SU-DHL-6 (cell line): ENCODE results near the gene MAP3K4.

Source experiments
- EZH2phosphoT487 ChIP-seq: fragments of 200-600 bp; sonication (generic), shearing (Covaris generic); conservative IDR thresholded peaks from 2 replicates; pipeline ENCODE4 v1.6.1; 2018; ENCODE audit warnings: mild to moderate bottlenecking, antibody characterized with exemption, low read length, moderate library complexity, mixed read lengths
- TF ChIP-seq, protein P1 (sequence below): fragments of 200-600 bp; sonication (generic); IDR thresholded peaks from one replicate; pipeline ENCODE4 v1.5.1; 2017; ENCODE audit warnings: antibody characterized with exemption, mild to moderate bottlenecking, low read length, moderate library complexity; ENCODE audit not compliant: insufficient read depth, poor library complexity, severe bottlenecking

DNA sequence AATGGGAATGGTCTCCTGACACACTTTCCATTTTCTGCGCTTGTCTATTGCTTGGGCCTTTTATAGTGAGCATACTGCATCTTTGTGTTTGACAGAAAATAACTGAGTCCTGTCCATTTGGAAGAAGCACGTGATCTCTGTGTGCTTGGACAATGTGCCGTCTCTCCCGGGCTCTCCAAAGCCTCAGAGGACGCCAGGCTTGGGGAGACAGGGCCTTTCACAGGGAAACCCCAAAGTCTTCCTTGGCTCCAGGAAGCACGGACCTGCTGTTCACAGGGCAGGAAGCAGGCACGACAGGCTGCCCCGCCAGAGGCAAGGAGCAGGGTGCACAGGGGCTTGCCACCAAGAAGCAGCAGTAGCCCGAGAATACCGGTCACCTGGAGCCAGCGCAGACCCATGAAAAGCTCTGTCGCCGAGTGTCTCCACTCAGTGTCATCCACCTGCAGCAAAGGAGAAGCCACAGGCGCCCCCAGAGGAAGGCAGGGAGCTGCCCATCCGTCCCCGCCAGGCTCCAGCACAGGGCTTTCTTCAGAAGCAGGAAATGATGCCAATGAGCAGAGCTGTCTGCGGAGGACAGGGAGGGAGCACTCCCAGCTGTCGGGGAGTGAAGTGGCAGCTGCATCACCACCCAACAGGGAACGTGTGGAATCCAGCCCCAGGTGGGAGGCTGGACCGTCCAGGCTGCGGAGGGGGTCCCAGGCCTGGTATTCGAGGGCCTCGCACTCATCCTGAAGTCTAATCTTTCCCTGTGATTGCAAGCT lies 147.2 kb downstream of the MAP3K4 start:
- TF ChIP-seq, protein P1, sequence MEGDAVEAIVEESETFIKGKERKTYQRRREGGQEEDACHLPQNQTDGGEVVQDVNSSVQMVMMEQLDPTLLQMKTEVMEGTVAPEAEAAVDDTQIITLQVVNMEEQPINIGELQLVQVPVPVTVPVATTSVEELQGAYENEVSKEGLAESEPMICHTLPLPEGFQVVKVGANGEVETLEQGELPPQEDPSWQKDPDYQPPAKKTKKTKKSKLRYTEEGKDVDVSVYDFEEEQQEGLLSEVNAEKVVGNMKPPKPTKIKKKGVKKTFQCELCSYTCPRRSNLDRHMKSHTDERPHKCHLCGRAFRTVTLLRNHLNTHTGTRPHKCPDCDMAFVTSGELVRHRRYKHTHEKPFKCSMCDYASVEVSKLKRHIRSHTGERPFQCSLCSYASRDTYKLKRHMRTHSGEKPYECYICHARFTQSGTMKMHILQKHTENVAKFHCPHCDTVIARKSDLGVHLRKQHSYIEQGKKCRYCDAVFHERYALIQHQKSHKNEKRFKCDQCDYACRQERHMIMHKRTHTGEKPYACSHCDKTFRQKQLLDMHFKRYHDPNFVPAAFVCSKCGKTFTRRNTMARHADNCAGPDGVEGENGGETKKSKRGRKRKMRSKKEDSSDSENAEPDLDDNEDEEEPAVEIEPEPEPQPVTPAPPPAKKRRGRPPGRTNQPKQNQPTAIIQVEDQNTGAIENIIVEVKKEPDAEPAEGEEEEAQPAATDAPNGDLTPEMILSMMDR, result no peak
- no peak for TF ChIP-seq EZH2phosphoT487
